SK-N-MC (cell line): ENCODE results near the gene CLASRP.

Source experiments
- EZH2 ChIP-seq: fragments of 200-600 bp; sonication (generic); IDR thresholded peaks from one replicate; pipeline ENCODE4 v1.6.1; 2017; ENCODE audit warnings: antibody characterized with exemption
- POLR2AphosphoS5 ChIP-seq: IDR thresholded peaks from 2 replicates; pipeline ENCODE4 v1.6.1; 2012; ENCODE audit warnings: mild to moderate bottlenecking, low read depth, low read length, borderline replicate concordance

GRCh38 chr19:45087531-45087930 is 48.7 kb downstream of the CLASRP start:
- no peak for TF ChIP-seq EZH2
- TF ChIP-seq POLR2AphosphoS5 = no peak
